Ureter (tissue), 1 donor: ENCODE data around the gene NDUFV3. TPM values are rescaled to one million over a fixed set of nuclear protein-coding genes. Genes with fewer than 3 reads are reported as not detected.
A peak's percentile ranks its signal among the peaks of the same experiment; 100 is the strongest.
"Not testable (repeated sequence)": the region's sequence is repeated elsewhere in the genome, so short reads cannot be mapped to it uniquely, and the experiment has no call there.

Experiments used
- DNase-seq: peaks from one replicate; pipeline ENCODE4 v3.0.0-alpha.2; 2020; ENCODE audit warnings: low spot score
- total RNA-seq: library from RNA; stranded (reverse); gene quantifications from one replicate; pipeline ENCODE4 v1.2.4, GENCODE V29; 2023
- donor health status: DM: yes; HTN: yes; CAD: no.

The NDUFV3 gene
- total RNA-seq, 1 donor from 2014 or later = 33.9 TPM

DNA sequence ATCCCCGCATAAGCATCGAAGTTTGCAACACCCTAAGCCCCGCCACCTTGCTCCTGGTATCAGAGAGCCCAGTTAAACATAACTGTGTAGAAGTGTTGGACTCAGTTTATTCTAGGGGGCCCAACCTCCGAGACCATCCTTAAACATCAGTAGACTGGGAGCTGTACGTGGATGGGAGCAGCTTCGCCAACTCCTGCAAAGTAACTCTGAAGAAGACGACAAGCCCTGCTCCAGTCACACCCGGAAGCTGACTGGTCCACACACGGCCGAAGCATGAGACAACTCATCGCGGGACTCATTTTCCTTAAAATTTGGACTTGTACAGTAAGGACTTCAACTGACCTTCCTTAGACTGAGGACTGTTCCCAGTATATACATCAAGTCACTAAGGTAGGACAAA is 40.9 kb downstream of the NDUFV3 start:
- DNase-seq = not testable (repeated sequence)

DNA sequence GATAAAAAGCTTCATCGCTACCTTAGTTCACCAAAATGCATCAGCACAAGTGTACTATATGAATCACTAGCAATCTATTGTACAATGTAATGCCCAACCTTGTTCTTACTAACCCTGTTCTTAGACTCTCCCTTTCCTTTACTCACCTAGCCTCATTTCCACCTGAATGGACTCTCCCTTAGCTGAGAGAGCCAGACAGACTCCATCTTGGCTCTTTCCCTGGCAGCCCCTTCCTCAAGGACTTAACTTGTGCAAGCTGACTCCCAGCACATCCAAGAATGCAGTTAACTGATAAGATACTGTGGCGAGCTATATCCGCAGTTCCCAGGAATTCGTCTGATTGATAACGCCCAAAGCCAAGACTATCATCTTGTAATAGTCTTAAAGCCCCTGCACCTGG is 43.3 kb downstream of the NDUFV3 start:
- not testable (repeated sequence) for DNase-seq

DNA sequence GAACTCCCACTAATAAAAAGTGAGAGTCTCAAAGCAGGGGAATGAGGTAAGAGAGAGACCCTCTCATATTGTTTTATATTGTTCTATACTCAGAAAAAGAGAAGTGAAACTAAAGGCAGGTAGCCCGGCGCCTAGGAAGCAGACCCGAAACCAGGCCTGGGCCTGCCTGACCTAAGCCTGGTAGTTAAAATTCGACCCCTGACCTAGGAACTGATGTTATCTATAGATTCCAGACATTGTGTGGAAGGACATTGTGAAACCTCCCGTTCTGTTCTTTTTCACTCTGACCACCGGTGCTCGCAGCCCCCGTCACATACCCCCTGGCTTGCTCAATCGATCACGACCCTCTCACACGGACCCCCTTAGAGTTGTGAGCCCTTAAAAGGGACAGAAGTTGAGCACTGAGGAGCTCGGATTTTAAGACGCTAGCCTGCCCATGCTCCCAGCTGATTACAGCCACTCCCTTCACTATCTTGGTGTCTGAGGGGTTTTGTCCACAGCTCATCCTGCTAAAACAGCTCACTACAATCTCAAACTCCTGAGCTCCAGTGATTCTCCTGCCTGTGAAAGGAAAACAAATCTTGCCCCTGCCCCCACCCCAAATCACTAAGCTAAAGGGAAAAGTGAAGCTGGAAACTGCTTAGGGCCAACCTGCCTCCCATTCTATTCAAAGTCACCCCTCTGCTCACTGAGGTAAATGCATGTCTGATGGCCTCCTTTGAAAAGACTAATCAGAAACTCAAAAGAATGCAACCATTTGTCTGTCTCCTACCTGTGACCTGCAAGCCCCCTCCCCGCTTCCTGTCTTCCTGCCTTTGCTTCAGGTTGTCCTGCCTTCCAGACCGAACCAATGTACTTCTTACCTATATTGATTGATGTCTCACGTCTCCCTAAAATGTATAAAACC is 44.2 kb downstream of the NDUFV3 start:
- DNase-seq = not testable (repeated sequence)

DNA sequence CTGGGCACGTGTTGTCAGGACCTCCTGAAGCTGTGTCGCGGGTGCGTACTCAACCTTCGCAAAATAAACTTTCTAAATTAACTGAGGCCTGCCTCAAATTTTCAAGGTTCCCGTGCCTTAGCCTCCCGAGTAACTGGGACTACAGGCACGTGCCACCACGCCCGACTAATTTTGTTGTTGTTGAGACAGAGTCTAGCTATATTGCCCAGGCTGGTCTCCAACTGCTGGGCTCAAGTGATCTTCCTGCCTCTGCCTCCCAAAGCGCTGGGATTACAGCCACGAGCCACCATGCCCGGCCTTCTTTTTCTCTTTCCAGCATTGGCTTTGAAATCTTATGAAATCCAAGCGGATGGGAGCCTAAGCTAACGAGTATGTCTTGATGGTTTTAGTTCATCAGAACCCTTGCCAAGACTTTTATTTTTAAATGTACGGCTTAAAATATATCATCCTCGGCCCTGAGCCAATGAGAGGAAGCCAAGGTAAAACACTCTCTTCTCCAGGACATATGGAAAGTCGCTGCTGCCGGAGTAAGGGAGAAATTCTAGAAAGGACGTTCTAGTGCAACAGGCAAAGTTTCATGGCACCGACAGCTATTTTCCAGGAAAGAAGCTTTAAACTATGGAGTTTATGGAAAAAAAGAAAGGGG is 45.0 kb downstream of the NDUFV3 start:
- no peak for DNase-seq

DNA sequence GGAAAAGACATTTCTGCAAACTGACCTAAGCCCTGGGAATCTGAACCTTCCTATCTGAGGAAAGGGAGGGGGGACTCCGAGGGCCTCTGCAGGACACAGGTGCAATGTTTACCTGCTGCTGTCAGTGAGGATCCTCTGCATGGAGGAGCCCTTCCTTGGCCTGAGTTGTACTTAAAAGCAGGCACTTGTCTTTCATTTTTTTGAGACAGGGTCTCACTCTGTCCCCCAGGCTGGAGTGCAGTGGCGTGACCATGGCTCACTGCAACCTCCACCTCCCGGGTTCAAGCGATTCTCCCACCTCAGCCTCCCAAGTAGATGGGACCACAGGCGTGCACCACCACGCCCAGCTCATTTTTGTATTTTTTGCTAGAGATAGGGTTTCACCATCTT is 45.5 kb downstream of the NDUFV3 start:
- DNase-seq = not testable (repeated sequence)

DNA sequence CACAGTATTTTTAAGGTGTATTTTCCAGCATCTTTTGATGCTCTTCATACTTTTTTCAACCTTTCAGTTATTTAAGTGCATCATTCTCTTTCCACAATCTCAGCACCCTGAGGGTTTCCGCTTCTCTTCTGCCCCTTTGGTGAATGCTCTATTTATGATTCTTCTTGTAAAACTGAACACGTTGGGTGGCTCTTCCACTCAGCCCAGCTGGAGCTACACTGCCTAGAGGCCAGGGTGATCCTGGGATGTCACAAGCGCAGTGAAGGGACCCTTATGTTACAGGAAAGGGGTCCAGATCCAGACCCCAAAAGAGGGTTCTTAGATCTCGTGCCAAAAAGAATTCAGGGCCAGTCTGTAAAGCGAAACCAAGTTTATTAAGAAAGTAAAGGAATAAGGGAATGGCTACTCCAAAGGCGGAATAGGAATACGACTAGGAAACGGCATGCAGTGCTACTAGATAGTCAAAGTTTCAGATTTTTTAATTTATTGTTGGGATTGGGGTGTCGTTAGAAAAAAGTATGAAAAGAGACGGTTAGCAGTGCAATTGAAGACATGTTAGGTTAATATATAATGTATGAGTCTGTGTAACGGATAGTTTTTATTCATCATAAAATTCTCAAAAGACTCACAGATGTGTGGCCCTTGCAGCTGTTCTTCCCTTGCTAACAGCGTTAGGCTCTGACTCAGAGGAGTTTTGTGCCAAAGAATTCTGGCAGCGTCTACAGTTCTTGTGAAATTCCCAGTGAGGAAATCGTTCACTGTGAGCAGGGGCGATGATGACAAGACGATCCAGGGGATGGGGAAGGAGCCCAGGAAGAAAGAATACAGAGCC is 46.7 kb downstream of the NDUFV3 start:
- DNase-seq = peak; percentile 88

DNA sequence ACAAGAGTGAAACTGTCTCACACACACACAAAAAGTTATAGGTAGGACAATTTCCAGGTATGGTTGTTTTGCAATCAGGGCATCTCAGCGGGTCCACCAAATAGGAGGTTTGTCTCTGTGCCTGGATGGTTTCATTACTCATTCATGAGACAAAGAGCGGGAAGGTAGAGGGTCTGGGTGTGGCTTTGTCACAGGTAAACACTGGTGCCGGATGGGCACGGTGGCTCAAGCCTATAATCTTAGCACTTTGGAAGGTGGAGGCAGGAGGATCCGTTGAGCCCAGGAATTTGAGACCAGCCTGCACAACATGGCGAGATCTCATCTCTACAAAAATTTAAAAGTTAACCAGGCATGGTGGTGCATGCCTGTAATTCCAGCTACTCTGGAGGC is 48.6 kb downstream of the NDUFV3 start:
- DNase-seq = no peak

DNA sequence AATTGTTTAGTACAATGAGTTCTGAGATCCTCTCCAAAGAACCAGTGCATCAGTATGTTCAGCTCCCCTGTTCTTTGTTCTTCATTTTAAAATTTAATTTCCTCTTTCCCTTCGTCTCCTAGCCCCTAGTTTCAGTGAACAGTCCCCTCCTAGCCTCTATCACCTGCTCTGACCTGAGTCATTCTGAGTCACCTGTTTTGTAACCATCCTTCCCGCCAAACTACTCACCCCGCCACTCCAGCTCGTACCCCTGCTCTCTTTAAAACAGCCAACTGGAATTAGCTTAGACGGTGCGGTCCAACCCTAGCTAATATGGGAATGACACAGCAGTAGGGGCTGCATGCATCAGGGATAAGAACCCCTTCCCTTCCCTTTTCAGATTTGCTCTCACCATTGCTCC is 49.1 kb downstream of the NDUFV3 start:
- DNase-seq = no peak

DNA sequence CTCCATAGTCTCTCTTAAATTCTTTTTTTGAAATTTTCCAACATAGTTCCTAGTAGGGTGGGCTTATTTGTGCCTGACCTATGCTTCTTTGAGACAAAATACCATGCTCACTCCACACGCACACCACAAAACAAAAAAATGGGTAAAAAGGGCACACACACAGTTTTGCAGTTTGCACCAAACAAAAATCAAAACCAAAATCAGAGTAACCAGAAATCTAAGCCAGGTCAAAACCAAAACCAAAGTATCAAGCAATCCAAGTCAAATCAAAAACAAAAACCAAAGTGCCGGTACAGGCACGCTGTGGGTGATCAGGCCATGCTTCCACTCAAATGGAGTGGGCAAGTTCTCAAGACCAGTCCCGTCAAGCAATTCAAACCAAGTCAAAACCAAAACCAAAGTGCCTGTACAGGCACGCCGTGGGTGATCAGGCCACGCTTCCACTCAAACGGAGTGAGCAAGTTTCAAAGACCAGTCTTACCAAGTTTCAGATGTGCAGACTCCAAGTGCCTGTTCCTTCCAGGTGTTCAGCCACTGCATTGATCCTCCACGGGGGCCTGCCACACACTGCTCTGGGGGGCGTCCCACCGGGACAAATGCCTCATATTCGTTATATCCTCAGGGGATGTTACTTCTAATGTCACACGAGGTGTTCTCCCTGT is 56.1 kb downstream of the NDUFV3 start:
- not testable (repeated sequence) for DNase-seq

DNA sequence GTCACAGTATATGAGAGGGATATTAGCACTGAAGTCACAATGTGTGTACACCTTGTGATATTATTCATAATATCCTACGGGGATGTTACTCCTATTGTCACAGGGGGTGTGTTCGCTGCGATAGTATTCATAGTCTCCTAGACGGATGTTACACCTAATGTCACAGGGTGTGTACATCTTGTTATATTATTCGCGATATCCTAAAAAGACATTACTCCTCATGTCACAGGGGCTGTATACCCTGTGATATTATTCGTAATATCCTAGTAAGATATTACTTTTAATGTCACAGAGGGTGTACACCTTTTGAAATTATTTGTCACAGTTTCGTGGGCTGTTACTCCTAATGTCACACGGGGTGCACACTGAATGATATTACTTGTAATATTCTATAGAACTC is 58.1 kb downstream of the NDUFV3 start:
- not testable (repeated sequence) for DNase-seq

DNA sequence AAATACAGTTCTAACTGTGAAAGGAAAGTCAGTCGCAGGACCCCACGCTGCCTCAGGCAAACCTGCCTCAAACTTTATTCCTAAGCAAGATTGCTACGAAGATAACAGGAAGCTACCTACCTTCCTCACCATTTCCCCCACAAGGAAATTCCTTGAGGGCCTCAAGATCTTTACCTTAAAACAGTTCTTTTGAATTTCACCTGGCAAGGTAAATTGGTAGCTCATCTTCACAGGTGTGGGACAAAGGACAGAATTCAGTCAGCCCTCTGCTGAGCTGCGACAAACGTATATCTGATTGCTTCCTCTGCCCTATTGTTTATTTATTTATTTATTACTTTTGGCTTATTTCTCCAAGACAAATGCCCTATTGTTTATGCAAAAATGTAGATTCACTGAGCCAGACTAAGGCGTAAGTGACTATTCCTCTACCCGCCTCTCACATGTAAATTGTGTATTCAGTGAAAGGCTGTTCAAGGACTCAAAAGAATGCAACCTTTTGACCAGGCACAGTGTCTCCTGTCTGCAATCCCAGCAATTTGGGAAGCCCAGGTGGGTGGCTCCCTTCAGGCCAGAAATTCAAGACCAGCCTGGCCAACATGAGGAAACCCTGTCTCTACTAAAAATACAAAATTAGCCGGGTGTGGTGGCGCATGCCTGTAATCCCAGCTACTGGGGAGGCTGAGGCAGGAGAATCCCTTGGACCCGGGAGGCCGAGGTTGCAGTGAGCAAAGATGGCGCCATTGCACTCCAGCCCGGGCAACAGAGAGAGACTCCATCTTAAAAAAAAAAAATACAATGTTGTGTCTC is 63.9 kb downstream of the NDUFV3 start:
- no peak for DNase-seq

DNA sequence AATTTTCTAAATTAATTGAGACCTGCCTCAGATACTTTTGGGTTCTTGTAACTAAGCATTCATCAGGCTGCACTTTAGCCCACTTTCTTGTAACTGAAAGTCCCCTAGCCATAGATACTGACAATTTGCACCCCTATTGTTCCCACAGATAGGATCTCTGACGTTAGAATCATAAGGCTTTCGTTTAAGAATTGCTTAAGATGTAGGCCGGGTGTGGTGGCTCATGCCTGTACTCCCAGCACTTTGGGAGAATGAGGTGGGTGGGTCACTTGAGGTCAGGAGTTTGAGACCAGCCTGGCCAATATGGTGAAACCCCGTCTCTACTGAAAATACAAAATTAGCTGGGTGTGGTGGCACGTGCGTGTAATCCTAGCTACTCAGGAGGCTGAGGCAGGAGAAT is 65.0 kb downstream of the NDUFV3 start:
- not testable (repeated sequence) for DNase-seq

DNA sequence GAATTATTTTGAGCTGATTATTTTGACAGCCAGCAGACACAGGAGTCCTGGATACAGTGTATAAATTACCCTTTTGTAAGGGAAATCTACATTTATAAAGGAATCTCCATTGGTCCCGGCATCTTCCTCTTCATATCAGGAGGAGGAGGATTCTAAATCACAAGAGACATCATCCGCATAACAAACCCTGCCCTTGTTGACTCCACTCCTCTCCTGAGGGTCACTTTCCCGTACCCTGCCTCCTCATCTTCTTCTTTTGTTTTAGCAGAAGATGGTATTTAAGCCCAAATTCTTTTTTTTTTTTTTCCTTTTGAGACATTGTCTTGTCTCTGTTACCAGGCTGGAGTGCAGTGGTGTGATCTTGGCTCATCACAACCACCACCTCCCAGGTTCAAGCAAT is 66.6 kb downstream of the NDUFV3 start:
- no peak for DNase-seq

DNA sequence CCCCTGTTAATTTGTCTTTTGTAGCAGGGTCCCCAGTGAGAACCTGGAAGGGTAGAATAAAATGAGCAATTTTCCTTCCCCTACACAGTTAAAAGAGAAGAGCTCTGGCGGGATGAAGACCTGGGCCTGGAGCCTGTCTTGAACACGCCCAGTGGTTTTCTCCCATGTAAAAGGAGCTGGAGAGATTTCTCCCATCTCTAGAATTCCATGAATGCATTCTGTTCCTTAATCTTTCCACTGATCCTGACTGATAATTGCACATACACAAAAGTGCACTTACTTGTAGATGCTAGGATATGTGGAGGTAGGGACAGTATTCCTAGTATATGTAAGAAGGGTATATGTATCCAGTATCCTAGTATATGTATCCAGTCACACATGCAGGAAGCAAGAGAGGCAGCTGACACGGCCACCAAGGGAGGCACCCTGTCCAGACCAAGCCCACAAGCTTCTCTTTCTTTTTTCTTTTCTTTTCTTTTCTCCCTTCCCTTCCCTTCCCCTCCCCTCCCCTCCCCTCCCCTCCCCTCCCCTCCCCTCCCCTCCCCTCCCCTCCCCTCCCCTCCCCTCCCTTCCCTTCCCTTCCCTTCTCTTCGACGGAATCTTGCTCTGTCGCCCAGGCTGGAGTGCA is 69.4 kb downstream of the NDUFV3 start:
- DNase-seq = no peak

Other genes with a start within 250 kb of the NDUFV3 start
- gene PDE9A, start 239.7 kb upstream of the NDUFV3 start, total RNA-seq = 26.1 TPM
- 35.3 TPM for gene WDR4, start 13.8 kb upstream of the NDUFV3 start, total RNA-seq
- not detected for gene ERVH48-1, start 32.3 kb downstream of the NDUFV3 start, total RNA-seq
- 34.5 TPM for gene PKNOX1, start 81.3 kb downstream of the NDUFV3 start, total RNA-seq
- 65.8 TPM for gene CBS, start 182.5 kb downstream of the NDUFV3 start, total RNA-seq
- gene U2AF1, start 214.3 kb downstream of the NDUFV3 start, total RNA-seq = 42.1 TPM